Osteoblast (primary cell): ENCODE results near the gene PSMD14. TPM values are rescaled to one million over a fixed set of nuclear protein-coding genes. Genes with fewer than 3 reads are reported as not detected.

ENCODE experiments used
- DNase-seq: peaks from one replicate; pipeline ENCODE4 v3.0.0; 2011; ENCODE audit warnings: low spot score, mixed read lengths; ENCODE audit not compliant: insufficient read length; ENCODE audit errors: missing footprints
- H2AFZ ChIP-seq: 2 replicates; pipeline ENCODE4 v1.6.0; 2011; ENCODE audit warnings: mild to moderate bottlenecking, low read length
- H3K27ac ChIP-seq: 2 replicates; pipeline ENCODE4 v1.5.1; 2011; ENCODE audit warnings: mild to moderate bottlenecking, low read depth, low read length, moderate library complexity
- H3K27me3 ChIP-seq: 2 replicates; pipeline ENCODE4 v1.6.0; 2012; ENCODE audit warnings: mild to moderate bottlenecking, control low read depth, inconsistent platforms, low read length, moderate library complexity; ENCODE audit not compliant: insufficient read depth
- H3K36me3 ChIP-seq: 2 replicates; pipeline ENCODE4 v1.5.1; 2011; ENCODE audit warnings: mild to moderate bottlenecking, low read length, control low read depth, moderate library complexity; ENCODE audit not compliant: insufficient read depth
- H3K4me1 ChIP-seq: 2 replicates; pipeline ENCODE4 v1.5.1; 2011; ENCODE audit warnings: mild to moderate bottlenecking, low read length, control low read depth, moderate library complexity; ENCODE audit not compliant: insufficient read depth
- H3K4me2 ChIP-seq: 2 replicates; pipeline ENCODE4 v1.6.0; 2011; ENCODE audit warnings: mild to moderate bottlenecking, low read length; ENCODE audit not compliant: insufficient read depth
- H3K4me3 ChIP-seq: fragments of 200-600 bp; sonication (generic); 3 replicates; pipeline ENCODE4 v1.5.1; 2012; ENCODE audit warnings: mild to moderate bottlenecking, low read length, inconsistent platforms; ENCODE audit not compliant: insufficient read depth
- H3K79me2 ChIP-seq: 2 replicates; pipeline ENCODE4 v1.6.0; 2012; ENCODE audit warnings: mild to moderate bottlenecking, low read length, control low read depth, inconsistent platforms; ENCODE audit not compliant: insufficient read depth
- H3K9me3 ChIP-seq: 2 replicates; pipeline ENCODE4 v1.5.1; 2011; ENCODE audit warnings: low read depth, low read length, control low read depth
- H4K20me1 ChIP-seq: 2 replicates; pipeline ENCODE4 v1.6.0; 2012; ENCODE audit warnings: mild to moderate bottlenecking, low read length, control low read depth; ENCODE audit not compliant: insufficient read depth
- small RNA-seq: library from RNA; depleted of rRNA; stranded (forward); fragments of <200 nt; gene quantifications from one replicate; pipeline ENCODE3, GENCODE V24; 2012
- total RNA-seq: library from RNA; depleted of rRNA; stranded (reverse); fragments of >200 nt; gene quantifications from 2 replicates; pipeline ENCODE4 v1.2.3, GENCODE V29; 2012
- TF ChIP-seq, protein P1 (sequence below): IDR thresholded peaks from 2 replicates; pipeline ENCODE4 v1.5.1; 2011; ENCODE audit warnings: mild to moderate bottlenecking, low read depth, low read length, moderate library complexity; ENCODE audit errors: extremely low read depth

PSMD14 gene
- total RNA-seq, 1 donor, result 74.2 TPM

DNA sequence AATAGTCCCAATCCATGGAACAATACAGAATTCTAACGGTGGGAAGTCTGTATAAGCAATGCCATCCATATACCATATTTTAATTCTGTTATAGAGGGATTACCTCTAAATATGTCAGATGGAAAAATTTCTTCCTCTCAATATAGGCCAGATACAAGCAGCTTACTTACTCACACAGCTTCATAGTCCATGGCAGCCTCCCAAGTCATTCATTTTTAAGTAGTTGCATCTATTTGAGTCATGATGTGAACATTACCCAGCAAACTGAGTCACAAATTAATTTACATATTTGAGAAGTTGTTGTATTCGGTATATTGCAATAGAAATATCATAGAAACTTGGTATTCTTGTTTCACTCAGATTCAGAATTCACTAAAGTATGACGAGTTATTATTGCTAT is 128.2 kb downstream of the PSMD14 start:
- Histone ChIP-seq H3K79me2 (no peaks in the 10 kb centered on the region), H2AFZ (no peak overlapping the region), H3K4me3 (no peak overlapping the region), H3K9me3 (no peaks in the 10 kb centered on the region), H4K20me1 (no peaks in the 10 kb centered on the region), H3K36me3 (no peaks in the 10 kb centered on the region), H3K4me1 (peaks cover 6% of the 10 kb centered on the region), H3K27ac (no peak overlapping the region), H3K27me3 (peaks cover 17% of the 10 kb centered on the region), H3K4me2 (no peak overlapping the region)
- TF ChIP-seq, protein P1, sequence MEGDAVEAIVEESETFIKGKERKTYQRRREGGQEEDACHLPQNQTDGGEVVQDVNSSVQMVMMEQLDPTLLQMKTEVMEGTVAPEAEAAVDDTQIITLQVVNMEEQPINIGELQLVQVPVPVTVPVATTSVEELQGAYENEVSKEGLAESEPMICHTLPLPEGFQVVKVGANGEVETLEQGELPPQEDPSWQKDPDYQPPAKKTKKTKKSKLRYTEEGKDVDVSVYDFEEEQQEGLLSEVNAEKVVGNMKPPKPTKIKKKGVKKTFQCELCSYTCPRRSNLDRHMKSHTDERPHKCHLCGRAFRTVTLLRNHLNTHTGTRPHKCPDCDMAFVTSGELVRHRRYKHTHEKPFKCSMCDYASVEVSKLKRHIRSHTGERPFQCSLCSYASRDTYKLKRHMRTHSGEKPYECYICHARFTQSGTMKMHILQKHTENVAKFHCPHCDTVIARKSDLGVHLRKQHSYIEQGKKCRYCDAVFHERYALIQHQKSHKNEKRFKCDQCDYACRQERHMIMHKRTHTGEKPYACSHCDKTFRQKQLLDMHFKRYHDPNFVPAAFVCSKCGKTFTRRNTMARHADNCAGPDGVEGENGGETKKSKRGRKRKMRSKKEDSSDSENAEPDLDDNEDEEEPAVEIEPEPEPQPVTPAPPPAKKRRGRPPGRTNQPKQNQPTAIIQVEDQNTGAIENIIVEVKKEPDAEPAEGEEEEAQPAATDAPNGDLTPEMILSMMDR, result no peak
- DNase-seq, result no peak

DNA sequence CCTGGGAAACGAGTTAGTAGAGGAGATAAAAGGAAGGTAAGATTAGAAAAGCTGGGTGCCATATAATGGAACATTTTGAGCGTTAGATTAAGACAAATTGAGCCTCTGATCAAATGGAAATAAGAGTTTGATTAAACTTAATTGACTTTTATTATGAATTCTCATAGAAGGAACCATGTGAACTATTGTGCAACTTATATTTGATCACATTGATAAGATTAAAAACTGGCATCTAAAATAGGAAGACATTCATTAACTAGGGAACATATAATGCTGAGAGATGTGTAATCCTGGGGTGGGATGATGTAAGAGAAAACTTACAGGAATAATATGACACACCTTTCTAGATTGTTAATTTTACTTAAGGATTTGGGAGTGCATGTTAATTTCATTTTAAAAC is 130.4 kb downstream of the PSMD14 start:
- Histone ChIP-seq H2AFZ (no peak overlapping the region), H3K79me2 (no peaks in the 10 kb centered on the region), H3K36me3 (no peaks in the 10 kb centered on the region), H3K4me3 (no peak overlapping the region), H3K4me2 (no peak overlapping the region), H4K20me1 (no peaks in the 10 kb centered on the region), H3K27me3 (peaks cover 10% of the 10 kb centered on the region), H3K27ac (no peak overlapping the region), H3K4me1 (peaks cover 6% of the 10 kb centered on the region), H3K9me3 (no peaks in the 10 kb centered on the region)
- TF ChIP-seq, protein P1, result no peak
- DNase-seq, result no peak

DNA sequence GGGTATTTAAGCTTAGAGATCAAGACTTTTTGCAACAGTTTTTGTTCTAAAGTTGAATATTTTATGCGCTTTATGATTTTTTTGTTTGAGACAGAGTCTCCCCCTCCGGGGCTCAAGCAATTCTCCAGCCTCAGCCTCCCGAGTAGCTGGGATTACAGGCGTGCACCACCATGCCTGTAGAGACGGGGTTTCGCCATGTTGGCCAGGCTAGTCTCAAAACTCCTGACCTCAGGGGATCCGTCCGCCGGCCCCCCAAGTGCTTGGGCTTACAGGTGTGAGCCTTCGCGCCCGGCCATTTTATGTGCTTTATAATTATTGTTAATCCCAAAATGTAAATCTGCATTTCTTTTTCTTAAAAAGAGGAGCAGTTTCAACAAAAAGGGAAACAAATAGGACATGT is 136.9 kb downstream of the PSMD14 start:
- DNase-seq, result no peak
- Histone ChIP-seq H3K79me2 (no peaks in the 10 kb centered on the region), H3K36me3 (no peaks in the 10 kb centered on the region), H3K27ac (no peak overlapping the region), H3K4me2 (no peak overlapping the region), H2AFZ (no peak overlapping the region), H3K4me1 (no peaks in the 10 kb centered on the region), H4K20me1 (no peaks in the 10 kb centered on the region), H3K9me3 (no peaks in the 10 kb centered on the region), H3K4me3 (no peak overlapping the region), H3K27me3 (peaks cover 8% of the 10 kb centered on the region)
- TF ChIP-seq, protein P1, result no peak

DNA sequence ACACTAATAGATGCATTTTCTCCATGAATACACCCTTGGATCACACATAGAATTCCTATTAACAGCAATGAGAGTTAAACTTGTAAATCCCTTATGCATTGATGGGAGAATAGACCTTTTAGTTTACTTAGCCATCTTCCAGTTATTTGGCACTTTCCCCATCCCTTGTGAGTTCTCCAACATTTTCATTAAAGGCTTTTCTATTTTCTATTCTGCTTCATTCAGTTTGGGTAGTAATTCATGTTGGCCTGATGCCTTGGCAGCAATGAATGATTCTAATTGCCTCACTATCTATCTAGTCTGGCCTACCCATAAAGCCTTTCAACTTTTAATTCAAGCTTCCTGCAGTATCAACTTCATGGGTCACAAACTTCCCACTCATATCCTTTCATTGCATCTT is 140.2 kb downstream of the PSMD14 start:
- Histone ChIP-seq H3K79me2 (no peaks in the 10 kb centered on the region), H4K20me1 (no peaks in the 10 kb centered on the region), H3K9me3 (no peaks in the 10 kb centered on the region), H3K27ac (no peak overlapping the region), H3K27me3 (peaks cover 5% of the 10 kb centered on the region), H3K36me3 (no peaks in the 10 kb centered on the region), H3K4me2 (no peak overlapping the region), H2AFZ (no peak overlapping the region), H3K4me1 (no peaks in the 10 kb centered on the region), H3K4me3 (no peak overlapping the region)
- no peak for DNase-seq
- TF ChIP-seq, protein P1, result no peak

Small RNA genes within 50 kb of the gene (small RNA-seq; reads per million reads assigned to genes)
- gene RNA5SP108, result not detected

Other genes starting within 250 kb of the PSMD14 start
- gene TANK, start 148.0 kb upstream of the PSMD14 start, total RNA-seq, result 112 and 127 TPM in 2 replicates
- gene TBR1, start 107.9 kb downstream of the PSMD14 start, total RNA-seq, result under 0.01 TPM in 1 of 2 replicates, not detected in the other